Heart left ventricle (tissue), 13 donors: Measurements from ENCODE around the gene POLR3GL.

Source experiments
- POLR2A ChIP-seq, 2 donors: fragments of 450-650 bp; IDR thresholded peaks; one replicate each; pipeline ENCODE4 v1.6.1; 2017; ENCODE audit warnings: antibody characterized with exemption in 2 of 2, mild to moderate bottlenecking in 2 of 2, moderate library complexity in 2 of 2
- TF ChIP-seq, protein P1 (sequence below), 12 donors: fragments of 200-600 bp; sonication (generic) in 4 of 12; IDR thresholded peaks; one replicate each; pipeline versions ENCODE4 v1.5.0 to v1.8.0; 2018 to 2022; ENCODE audit warnings: antibody characterized with exemption in 12 of 12, mild to moderate bottlenecking in 5 of 12
- donor health status: ischemic (EF 13 %, LVEDD 7.1; RV severe dilation, severe dysfunction).
- donor health status: DM: no; HTN: yes; CAD: no.
- donor health status: DM: no; HTN: no; CAD: no.
- donor health status: ischemic (EF 25% LVEDD 6.9; RV normal size, moderate dysfunction).
- donor health status: ischemic (EF 25% LVEDD 5.7; RV mildly dilated, moderate dysfunction).
- donor health status: ischemic (EF 35%, LVEDD 5.7; RV mildly dilated, moderate dysfunction).
- donor health status: nonischemic (EF 11% LVEDD 7.7; RV severe dilation, severe dysfunction).
- donor health status: DM: yes; HTN: yes; CAD: no.
- donor health status: PGD.
- donor health status: ischemic (EF 29% LVEDD 5.4; RV normal size, mild dysfunction).
- donor health status: nonischemic (EF 23%, LVEDD 6.1; RV moderate dilation, normal function).

DNA sequence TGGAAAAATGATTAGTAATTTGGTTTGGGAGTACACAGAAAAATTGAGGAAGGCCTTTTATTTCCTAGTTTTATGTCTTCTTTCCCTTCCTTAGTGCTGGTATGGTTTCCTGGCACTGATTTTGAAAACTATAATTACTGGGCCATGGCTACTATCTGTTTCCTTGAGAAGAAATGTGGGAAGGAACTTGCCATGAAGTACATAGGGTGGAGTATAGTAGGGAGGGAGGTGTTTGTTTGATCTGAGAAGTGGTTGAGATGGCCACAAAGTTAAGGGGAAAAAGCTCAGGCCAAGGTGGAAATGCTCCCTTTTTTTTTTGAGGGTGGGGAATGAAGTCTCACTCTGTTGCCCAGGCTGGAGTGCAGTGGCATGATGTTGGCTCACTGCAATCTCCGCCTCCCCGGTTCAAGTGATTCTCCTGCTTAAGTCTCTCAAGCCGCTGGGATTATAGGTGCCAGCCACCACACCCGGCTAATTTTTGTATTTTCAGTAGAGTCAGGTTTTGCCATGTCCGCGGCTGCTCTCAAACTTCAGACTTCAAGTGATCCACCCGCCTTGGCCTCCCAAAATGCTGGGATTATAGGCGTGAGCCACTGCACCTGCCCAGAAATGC lies 45.7 kb downstream of the POLR3GL start:
- TF ChIP-seq, protein P1, sequence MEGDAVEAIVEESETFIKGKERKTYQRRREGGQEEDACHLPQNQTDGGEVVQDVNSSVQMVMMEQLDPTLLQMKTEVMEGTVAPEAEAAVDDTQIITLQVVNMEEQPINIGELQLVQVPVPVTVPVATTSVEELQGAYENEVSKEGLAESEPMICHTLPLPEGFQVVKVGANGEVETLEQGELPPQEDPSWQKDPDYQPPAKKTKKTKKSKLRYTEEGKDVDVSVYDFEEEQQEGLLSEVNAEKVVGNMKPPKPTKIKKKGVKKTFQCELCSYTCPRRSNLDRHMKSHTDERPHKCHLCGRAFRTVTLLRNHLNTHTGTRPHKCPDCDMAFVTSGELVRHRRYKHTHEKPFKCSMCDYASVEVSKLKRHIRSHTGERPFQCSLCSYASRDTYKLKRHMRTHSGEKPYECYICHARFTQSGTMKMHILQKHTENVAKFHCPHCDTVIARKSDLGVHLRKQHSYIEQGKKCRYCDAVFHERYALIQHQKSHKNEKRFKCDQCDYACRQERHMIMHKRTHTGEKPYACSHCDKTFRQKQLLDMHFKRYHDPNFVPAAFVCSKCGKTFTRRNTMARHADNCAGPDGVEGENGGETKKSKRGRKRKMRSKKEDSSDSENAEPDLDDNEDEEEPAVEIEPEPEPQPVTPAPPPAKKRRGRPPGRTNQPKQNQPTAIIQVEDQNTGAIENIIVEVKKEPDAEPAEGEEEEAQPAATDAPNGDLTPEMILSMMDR (IDR thresholded peaks at IDR 0.05): no peak
- no peak for TF ChIP-seq POLR2A (IDR thresholded peaks at IDR 0.05)
